SU-DHL-6 (cell line): ENCODE measurements around the gene HOXB3.

Source experiments
- CTCF ChIP-seq: fragments of 200-600 bp; sonication (generic); IDR thresholded peaks from one replicate; pipeline ENCODE4 v1.5.1; 2017; ENCODE audit warnings: antibody characterized with exemption, mild to moderate bottlenecking, low read length, moderate library complexity; ENCODE audit not compliant: insufficient read depth, poor library complexity, severe bottlenecking
- EZH2phosphoT487 ChIP-seq: fragments of 200-600 bp; sonication (generic), shearing (Covaris generic); conservative IDR thresholded peaks from 2 replicates; pipeline ENCODE4 v1.6.1; 2018; ENCODE audit warnings: mild to moderate bottlenecking, antibody characterized with exemption, low read length, moderate library complexity, mixed read lengths

- TF ChIP-seq CTCF: no peak
- no peak for TF ChIP-seq EZH2phosphoT487
These were observed 48.4 kb downstream of the HOXB3 start for GRCh38 chr17:48541577-48542113.
